Caco-2 (cell line): ENCODE results near the gene NGEF. TPM values are rescaled to one million over a fixed set of nuclear protein-coding genes. Genes with fewer than 3 reads are reported as not detected.

Experiments used
- BruUV-seq: library from RNA; stranded (reverse); fragments of 400-500 nt; replicated peaks from 2 replicates; lab custom pipeline; 2021; lab: Mats Ljungman, UMichigan
- CTCF ChIA-PET: fragments of 300-600 bp; sonication (Branson Sonifier 250); formaldehyde crosslinking; loops from one replicate; lab custom pipeline; 2022; ENCODE audit warnings: antibody characterized with exemption; lab: Charles Lee
- POLR2A ChIA-PET: fragments of 300-600 bp; sonication (Branson Sonifier 250); formaldehyde crosslinking; loops from one replicate; lab custom pipeline; 2022; ENCODE audit warnings: antibody characterized with exemption; lab: Charles Lee
- DNase-seq, 2 experiments: peaks; one replicate each; pipeline versions ENCODE4 v3.0.0 to v3.0.0-alpha.2; 2020 to 2022
- H3K27me3 ChIP-seq: replicated peaks from 2 replicates; pipeline ENCODE4 v1.6.0; 2011; ENCODE audit warnings: low read length; ENCODE audit not compliant: control insufficient read depth, insufficient read depth
- H3K36me3 ChIP-seq: 2 replicates; pipeline ENCODE4 v1.5.1; 2011; ENCODE audit warnings: low read length; ENCODE audit not compliant: control insufficient read depth, insufficient read depth
- H3K4me1 ChIP-seq: fragments of 250-450 bp; sonication (Bioruptor Pico); 2 replicates; pipeline ENCODE4 v1.5.1; 2020; ENCODE audit warnings: mild to moderate bottlenecking
- H3K4me3 ChIP-seq: 2 replicates; pipeline ENCODE4 v1.5.1; 2011; ENCODE audit warnings: low read depth, mild to moderate bottlenecking, control low read depth, low read length
- H3K9me3 ChIP-seq: fragments of 250-450 bp; sonication (Bioruptor Pico); 2 replicates; pipeline ENCODE4 v1.5.1; 2020; ENCODE audit warnings: mild to moderate bottlenecking, moderate library complexity
- H3K27ac Mint-ChIP-seq: one replicate; pipeline ENCODE4 v1.8.0; 2022; ENCODE audit warnings: mixed read lengths; ENCODE audit not compliant: unreplicated experiment
- H3K27me3 Mint-ChIP-seq: one replicate; pipeline ENCODE4 v1.8.0; 2022; ENCODE audit warnings: mixed read lengths; ENCODE audit not compliant: insufficient read depth, unreplicated experiment
- H3K36me3 Mint-ChIP-seq: one replicate; pipeline ENCODE4 v1.8.0; 2022; ENCODE audit warnings: mild to moderate bottlenecking, mixed read lengths; ENCODE audit not compliant: insufficient read depth, unreplicated experiment
- H3K4me1 Mint-ChIP-seq: one replicate; pipeline ENCODE4 v1.8.0; 2022; ENCODE audit warnings: low read depth, mixed read lengths; ENCODE audit not compliant: unreplicated experiment
- H3K4me3 Mint-ChIP-seq: one replicate; pipeline ENCODE4 v1.8.0; 2022; ENCODE audit warnings: mild to moderate bottlenecking, moderate library complexity, mixed read lengths; ENCODE audit not compliant: unreplicated experiment
- H3K9me3 Mint-ChIP-seq: one replicate; pipeline ENCODE4 v1.8.0; 2022; ENCODE audit warnings: mixed read lengths; ENCODE audit not compliant: unreplicated experiment
- intact Hi-C: fragments of 100-400 bp; cut with micrococcal nuclease; formaldehyde crosslinking; loops from one replicate; pipeline ENCODE4 v1.10.0; 2022; ENCODE audit not compliant: unreplicated experiment
- total RNA-seq: library from RNA; stranded (reverse); gene quantifications from 2 replicates; pipeline ENCODE4 v1.2.3, GENCODE V29; 2022
- TF ChIP-seq, protein P1 (sequence below), 2 experiments: fragments of 200-600 bp in 1 of 2; IDR thresholded peaks; 1 replicate in 1 of 2; 2 replicates in 1 of 2; pipeline versions ENCODE4 v1.5.1 to v1.8.0; 2011 to 2022; ENCODE audit warnings: antibody characterized with exemption in 1 of 2, control low read depth in 1 of 2, inconsistent platforms in 1 of 2, low read depth in 1 of 2, low read length in 1 of 2, mild to moderate bottlenecking in 1 of 2, moderate library complexity in 1 of 2; ENCODE audit not compliant: insufficient read depth in 1 of 2, severe bottlenecking in 1 of 2, unreplicated experiment in 1 of 2

NGEF gene
- total RNA-seq, 1 experiment from 2014 or later, result 0.77 TPM

GRCh38 chr2:232890536-232890895 is 122.5 kb downstream of the NGEF start:
- Histone ChIP-seq H3K4me3 (no peak overlapping the region), H3K4me1 (no peaks in the 10 kb centered on the region), H3K27me3 (no peaks in the 10 kb centered on the region), H3K9me3 (no peaks in the 10 kb centered on the region), H3K36me3 (no peaks in the 10 kb centered on the region)
- Mint-ChIP-seq H3K36me3 (no peaks in the 10 kb centered on the region), H3K4me3 (no peak overlapping the region), H3K9me3 (no peaks in the 10 kb centered on the region), H3K4me1 (no peaks in the 10 kb centered on the region), H3K27ac (peak overlapping the region; percentile 16), H3K27me3 (no peaks in the 10 kb centered on the region)
- no peak for DNase-seq
- TF ChIP-seq, protein P1, sequence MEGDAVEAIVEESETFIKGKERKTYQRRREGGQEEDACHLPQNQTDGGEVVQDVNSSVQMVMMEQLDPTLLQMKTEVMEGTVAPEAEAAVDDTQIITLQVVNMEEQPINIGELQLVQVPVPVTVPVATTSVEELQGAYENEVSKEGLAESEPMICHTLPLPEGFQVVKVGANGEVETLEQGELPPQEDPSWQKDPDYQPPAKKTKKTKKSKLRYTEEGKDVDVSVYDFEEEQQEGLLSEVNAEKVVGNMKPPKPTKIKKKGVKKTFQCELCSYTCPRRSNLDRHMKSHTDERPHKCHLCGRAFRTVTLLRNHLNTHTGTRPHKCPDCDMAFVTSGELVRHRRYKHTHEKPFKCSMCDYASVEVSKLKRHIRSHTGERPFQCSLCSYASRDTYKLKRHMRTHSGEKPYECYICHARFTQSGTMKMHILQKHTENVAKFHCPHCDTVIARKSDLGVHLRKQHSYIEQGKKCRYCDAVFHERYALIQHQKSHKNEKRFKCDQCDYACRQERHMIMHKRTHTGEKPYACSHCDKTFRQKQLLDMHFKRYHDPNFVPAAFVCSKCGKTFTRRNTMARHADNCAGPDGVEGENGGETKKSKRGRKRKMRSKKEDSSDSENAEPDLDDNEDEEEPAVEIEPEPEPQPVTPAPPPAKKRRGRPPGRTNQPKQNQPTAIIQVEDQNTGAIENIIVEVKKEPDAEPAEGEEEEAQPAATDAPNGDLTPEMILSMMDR (IDR thresholded peaks at IDR 0.05; ENCODE audit: insufficient read depth in 1 of 2, low read depth in 1 of 2, low read length in 1 of 2, severe bottlenecking in 1 of 2, unreplicated experiment in 1 of 2), result no peak
- POLR2A ChIA-PET, result no interaction called here
- intact Hi-C loops, result no loop called here
- CTCF ChIA-PET, result no interaction called here
- no TSS peak for BruUV-seq

DNA sequence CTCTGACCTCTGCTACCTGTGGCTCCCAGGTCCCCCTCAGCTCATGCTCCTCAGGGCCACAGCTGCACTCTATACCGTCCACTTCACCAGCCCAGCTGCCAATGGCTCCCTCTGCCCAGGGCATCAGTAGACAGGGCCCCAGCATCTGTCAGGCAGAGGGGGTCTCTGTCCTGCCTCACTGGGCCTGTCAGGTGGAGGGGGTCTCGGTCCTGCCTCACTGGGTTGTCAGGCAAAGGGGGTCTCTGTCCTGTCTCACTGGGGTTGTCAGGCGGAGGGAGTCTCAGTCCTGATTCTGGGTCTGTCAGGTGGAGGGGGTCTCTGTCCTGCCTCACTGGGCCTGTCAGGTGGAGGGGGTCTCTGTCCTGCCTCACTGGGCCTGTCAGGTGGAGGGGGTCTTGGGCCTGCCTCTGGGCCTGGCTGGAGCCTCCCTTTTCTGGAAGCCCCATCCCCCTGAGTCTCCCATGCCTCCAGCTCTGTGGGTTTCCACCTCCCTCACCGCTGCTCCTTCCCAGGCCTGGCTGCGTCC is 123.1 kb downstream of the NGEF start:
- no peaks in the 10 kb centered on the region for H3K27me3 ChIP-seq
- CTCF ChIA-PET, result no interaction called here
- H3K4me1 Mint-ChIP-seq, result no peaks in the 10 kb centered on the region
- TF ChIP-seq, protein P1 (IDR thresholded peaks at IDR 0.05; ENCODE audit: insufficient read depth in 1 of 2, low read depth in 1 of 2, low read length in 1 of 2, severe bottlenecking in 1 of 2, unreplicated experiment in 1 of 2), result no peak
- H3K9me3 ChIP-seq, result no peaks in the 10 kb centered on the region
- no peak overlapping the region for H3K27ac Mint-ChIP-seq
- no peaks in the 10 kb centered on the region for H3K36me3 Mint-ChIP-seq
- H3K4me3 ChIP-seq, result no peak overlapping the region
- no peaks in the 10 kb centered on the region for H3K27me3 Mint-ChIP-seq
- no peak for DNase-seq
- no TSS peak for BruUV-seq
- H3K36me3 ChIP-seq, result no peaks in the 10 kb centered on the region
- intact Hi-C loops, result no loop called here
- no peaks in the 10 kb centered on the region for H3K4me1 ChIP-seq
- no peak overlapping the region for H3K4me3 Mint-ChIP-seq
- no peaks in the 10 kb centered on the region for H3K9me3 Mint-ChIP-seq
- POLR2A ChIA-PET, result no interaction called here

DNA sequence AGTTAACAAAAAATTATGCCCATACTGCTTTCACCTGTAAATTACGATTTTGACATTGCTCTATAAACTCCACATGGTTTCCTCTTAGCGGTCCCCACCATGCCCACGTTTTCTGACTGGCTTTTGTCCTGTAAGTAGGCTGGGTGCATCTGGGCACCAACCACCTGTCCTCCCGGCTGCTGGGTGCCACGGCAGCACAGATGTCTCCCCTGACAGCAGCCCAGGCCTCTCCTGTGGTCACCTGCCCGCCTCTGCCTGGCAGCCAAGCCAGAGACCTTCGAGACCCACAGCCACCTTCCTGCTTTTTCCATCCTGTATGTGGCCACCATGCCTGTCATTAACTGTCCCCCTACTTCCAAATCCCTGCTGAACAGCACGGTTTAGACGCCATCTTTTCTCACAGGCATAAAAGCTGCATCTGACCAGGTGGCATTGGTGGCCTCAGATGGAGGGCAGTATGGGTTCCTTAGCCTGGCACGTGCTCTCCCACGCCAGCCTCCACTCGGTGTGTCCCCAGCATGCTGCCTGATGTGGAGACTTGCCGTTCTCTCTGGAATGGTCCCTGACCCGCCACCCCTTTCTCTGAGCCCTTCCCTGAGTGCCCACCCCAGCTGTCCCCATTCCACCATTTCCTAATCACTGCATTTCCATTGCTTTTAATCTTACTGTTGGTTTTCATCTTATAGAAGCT is 124.1 kb downstream of the NGEF start:
- POLR2A ChIA-PET, result no interaction called here
- Histone ChIP-seq H3K27me3 (no peaks in the 10 kb centered on the region), H3K36me3 (no peaks in the 10 kb centered on the region; the same call in 1 of the 2 replicates), H3K4me1 (no peaks in the 10 kb centered on the region), H3K9me3 (no peaks in the 10 kb centered on the region), H3K4me3 (no peak overlapping the region)
- intact Hi-C loops, result no loop called here
- Mint-ChIP-seq H3K36me3 (no peaks in the 10 kb centered on the region), H3K4me1 (no peaks in the 10 kb centered on the region), H3K27ac (no peak overlapping the region), H3K4me3 (no peak overlapping the region), H3K9me3 (no peaks in the 10 kb centered on the region), H3K27me3 (no peaks in the 10 kb centered on the region)
- CTCF ChIA-PET, result no interaction called here
- DNase-seq, result no peak
- TF ChIP-seq, protein P1 (IDR thresholded peaks at IDR 0.05; ENCODE audit: insufficient read depth in 1 of 2, low read depth in 1 of 2, low read length in 1 of 2, severe bottlenecking in 1 of 2, unreplicated experiment in 1 of 2), result no peak
- no TSS peak for BruUV-seq
